GM23338 (cell line): ENCODE results near the gene FOXP1. TPM values are rescaled to one million over a fixed set of nuclear protein-coding genes. Genes with fewer than 3 reads are reported as not detected.

ENCODE experiments used
- ATAC-seq: fragments of 200-7000 bp; cut with Tn5 transposase; 3 replicates; pipeline ENCODE4 v1.9.1; 2020
- DNase-seq: peaks from one replicate; pipeline ENCODE4 v3.0.0-alpha.2; 2015; ENCODE audit warnings: low spot score
- H2AFZ ChIP-seq: fragments of 200-600 bp; sonication (generic); 2 replicates; pipeline ENCODE4 v1.8.0; 2016; ENCODE audit warnings: antibody characterized with exemption, mild to moderate bottlenecking, moderate library complexity
- H3F3A ChIP-seq: fragments of 200-600 bp; sonication (generic); replicated peaks from 2 replicates; pipeline ENCODE4 v1.8.0; 2017; ENCODE audit warnings: antibody characterized with exemption, mixed run types, low read depth
- H3K27ac ChIP-seq: fragments of 200-600 bp; sonication (generic); 2 replicates; pipeline ENCODE4 v1.6.1; 2016; ENCODE audit warnings: low read depth
- H3K27me3 ChIP-seq: fragments of 200-600 bp; sonication (generic); 2 replicates; pipeline ENCODE4 v1.8.0; 2016; ENCODE audit warnings: mild to moderate bottlenecking, mixed run types, moderate library complexity; ENCODE audit not compliant: insufficient read depth
- H3K36me3 ChIP-seq: fragments of 200-600 bp; sonication (generic); 2 replicates; pipeline ENCODE4 v1.8.0; 2016; ENCODE audit warnings: mild to moderate bottlenecking; ENCODE audit not compliant: insufficient read depth
- H3K4me1 ChIP-seq: fragments of 200-600 bp; sonication (generic); 2 replicates; pipeline ENCODE4 v1.8.0; 2016; ENCODE audit warnings: mild to moderate bottlenecking, moderate library complexity; ENCODE audit not compliant: insufficient read depth
- H3K4me2 ChIP-seq: fragments of 200-600 bp; sonication (generic); 2 replicates; pipeline ENCODE4 v1.7.1; 2017; ENCODE audit warnings: mixed run types
- H3K4me3 ChIP-seq: fragments of 200-600 bp; sonication (generic); 2 replicates; pipeline ENCODE4 v1.6.1; 2016; ENCODE audit warnings: mixed run types
- H3K79me2 ChIP-seq: fragments of 200-600 bp; sonication (generic); replicated peaks from 2 replicates; pipeline ENCODE4 v1.8.0; 2017; ENCODE audit warnings: mild to moderate bottlenecking; ENCODE audit not compliant: insufficient read depth
- H3K9me2 ChIP-seq: fragments of 200-600 bp; sonication (generic); 2 replicates; pipeline ENCODE4 v1.8.0; 2017; ENCODE audit not compliant: insufficient read depth
- H4K20me1 ChIP-seq: fragments of 200-600 bp; sonication (generic); replicated peaks from 2 replicates; pipeline ENCODE4 v1.8.0; 2017; ENCODE audit warnings: mild to moderate bottlenecking; ENCODE audit not compliant: insufficient read depth
- H3K27ac Mint-ChIP-seq: 2 replicates; pipeline ENCODE4 v1.8.0; 2020; ENCODE audit warnings: inconsistent platforms, mild to moderate bottlenecking, moderate library complexity, mixed read lengths
- H3K27me3 Mint-ChIP-seq: 3 replicates; pipeline ENCODE4 v1.8.0; 2022; ENCODE audit warnings: low read depth, mild to moderate bottlenecking, moderate library complexity, mixed read lengths, inconsistent platforms; ENCODE audit not compliant: insufficient read depth, poor library complexity
- H3K36me3 Mint-ChIP-seq: 3 replicates; pipeline ENCODE4 v1.8.0; 2021; ENCODE audit warnings: low read depth, mild to moderate bottlenecking, inconsistent platforms, moderate library complexity, mixed read lengths
- H3K4me1 Mint-ChIP-seq: 3 replicates; pipeline ENCODE4 v1.8.0; 2020; ENCODE audit warnings: mild to moderate bottlenecking, inconsistent platforms, mixed read lengths
- H3K4me3 Mint-ChIP-seq: 3 replicates; pipeline ENCODE4 v1.8.0; 2021; ENCODE audit warnings: moderate library complexity, mild to moderate bottlenecking, inconsistent platforms, mixed read lengths
- H3K9me3 Mint-ChIP-seq: 3 replicates; pipeline ENCODE4 v1.8.0; 2020; ENCODE audit warnings: moderate library complexity, mild to moderate bottlenecking, inconsistent platforms, mixed read lengths
- EZH2 ChIP-seq: fragments of 200-600 bp; sonication (generic); IDR thresholded peaks from one replicate; pipeline ENCODE4 v1.8.0; 2017; ENCODE audit warnings: antibody characterized with exemption, mild to moderate bottlenecking, low read depth; ENCODE audit not compliant: unreplicated experiment
- EZH2phosphoT487 ChIP-seq: fragments of 200-600 bp; sonication (generic); IDR thresholded peaks from one replicate; pipeline ENCODE4 v1.8.1; 2018; ENCODE audit warnings: antibody characterized with exemption; ENCODE audit not compliant: unreplicated experiment
- NANOG ChIP-seq: IDR thresholded peaks from 2 replicates; pipeline ENCODE4 v1.6.1; 2016; ENCODE audit warnings: antibody characterized with exemption, borderline replicate concordance
- POLR2AphosphoS5 ChIP-seq: IDR thresholded peaks from 2 replicates; pipeline ENCODE4 v1.6.1; 2016; ENCODE audit warnings: antibody characterized with exemption, low read depth
- ZNF114 ChIP-seq: fragments of 250-450 bp; sonication (Bioruptor Pico); IDR thresholded peaks from 2 replicates; pipeline ENCODE4 v1.5.0; 2020; ENCODE audit warnings: mild to moderate bottlenecking, moderate library complexity
- ZNF331 ChIP-seq: fragments of 250-450 bp; sonication (Bioruptor Pico); IDR thresholded peaks from 2 replicates; pipeline ENCODE4 v1.5.0; 2020; ENCODE audit warnings: low read depth, mild to moderate bottlenecking, moderate library complexity
- polyA plus RNA-seq: library from polyadenylated mRNA; unstranded; fragments of >200 nt; fragmentation: Nextera tagmentation; extraction: Ambion mirVana; gene quantifications from 2 replicates; pipeline ENCODE4 v1.2.1, GENCODE V29; 2016
- total RNA-seq: library from RNA; depleted of rRNA; stranded (reverse); fragments of >200 nt; shearing (Covaris generic); gene quantifications from 2 replicates; pipeline ENCODE4 v1.2.3, GENCODE V29; 2014
- TF ChIP-seq, protein P1 (sequence below): fragments of 250-450 bp; sonication (Bioruptor Pico); IDR thresholded peaks from 2 replicates; pipeline ENCODE4 v1.5.0; 2020; ENCODE audit warnings: mild to moderate bottlenecking, moderate library complexity
- TF ChIP-seq, protein P2 (sequence below), 2 experiments: fragments of 200-600 bp in 1 of 2; sonication (generic) in 1 of 2; conservative IDR thresholded peaks; 2 replicates each; pipeline versions ENCODE4 v1.5.1 to v1.6.1; 2016 to 2017; ENCODE audit warnings: antibody characterized with exemption in 2 of 2, low read depth in 2 of 2, mild to moderate bottlenecking in 2 of 2, moderate library complexity in 1 of 2

FOXP1 gene
- total and polyA plus RNA-seq, 2 experiments from 2014 or later = 32.9 to 35.5 TPM

DNA sequence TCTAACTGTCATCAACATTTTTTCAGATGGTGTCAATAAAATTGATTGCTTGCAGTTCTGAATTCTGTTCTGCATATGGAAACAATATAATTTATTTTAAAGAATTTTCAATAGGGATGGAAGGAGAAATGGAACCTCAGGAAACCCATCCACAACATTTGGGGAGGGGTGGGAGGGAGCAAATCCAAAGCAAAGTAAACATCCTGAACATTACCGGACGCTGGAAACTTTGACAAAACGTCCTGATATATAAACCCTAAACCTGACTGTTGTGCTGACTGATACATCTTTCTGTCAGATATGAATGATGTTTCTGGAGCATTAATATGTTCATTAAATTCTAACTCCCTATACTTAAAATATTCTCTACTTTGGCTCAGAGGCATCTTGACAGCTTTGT, 479.0 kb downstream of the FOXP1 start (continued):
- TF ChIP-seq ZNF114 = no peak
- TF ChIP-seq, protein P1, sequence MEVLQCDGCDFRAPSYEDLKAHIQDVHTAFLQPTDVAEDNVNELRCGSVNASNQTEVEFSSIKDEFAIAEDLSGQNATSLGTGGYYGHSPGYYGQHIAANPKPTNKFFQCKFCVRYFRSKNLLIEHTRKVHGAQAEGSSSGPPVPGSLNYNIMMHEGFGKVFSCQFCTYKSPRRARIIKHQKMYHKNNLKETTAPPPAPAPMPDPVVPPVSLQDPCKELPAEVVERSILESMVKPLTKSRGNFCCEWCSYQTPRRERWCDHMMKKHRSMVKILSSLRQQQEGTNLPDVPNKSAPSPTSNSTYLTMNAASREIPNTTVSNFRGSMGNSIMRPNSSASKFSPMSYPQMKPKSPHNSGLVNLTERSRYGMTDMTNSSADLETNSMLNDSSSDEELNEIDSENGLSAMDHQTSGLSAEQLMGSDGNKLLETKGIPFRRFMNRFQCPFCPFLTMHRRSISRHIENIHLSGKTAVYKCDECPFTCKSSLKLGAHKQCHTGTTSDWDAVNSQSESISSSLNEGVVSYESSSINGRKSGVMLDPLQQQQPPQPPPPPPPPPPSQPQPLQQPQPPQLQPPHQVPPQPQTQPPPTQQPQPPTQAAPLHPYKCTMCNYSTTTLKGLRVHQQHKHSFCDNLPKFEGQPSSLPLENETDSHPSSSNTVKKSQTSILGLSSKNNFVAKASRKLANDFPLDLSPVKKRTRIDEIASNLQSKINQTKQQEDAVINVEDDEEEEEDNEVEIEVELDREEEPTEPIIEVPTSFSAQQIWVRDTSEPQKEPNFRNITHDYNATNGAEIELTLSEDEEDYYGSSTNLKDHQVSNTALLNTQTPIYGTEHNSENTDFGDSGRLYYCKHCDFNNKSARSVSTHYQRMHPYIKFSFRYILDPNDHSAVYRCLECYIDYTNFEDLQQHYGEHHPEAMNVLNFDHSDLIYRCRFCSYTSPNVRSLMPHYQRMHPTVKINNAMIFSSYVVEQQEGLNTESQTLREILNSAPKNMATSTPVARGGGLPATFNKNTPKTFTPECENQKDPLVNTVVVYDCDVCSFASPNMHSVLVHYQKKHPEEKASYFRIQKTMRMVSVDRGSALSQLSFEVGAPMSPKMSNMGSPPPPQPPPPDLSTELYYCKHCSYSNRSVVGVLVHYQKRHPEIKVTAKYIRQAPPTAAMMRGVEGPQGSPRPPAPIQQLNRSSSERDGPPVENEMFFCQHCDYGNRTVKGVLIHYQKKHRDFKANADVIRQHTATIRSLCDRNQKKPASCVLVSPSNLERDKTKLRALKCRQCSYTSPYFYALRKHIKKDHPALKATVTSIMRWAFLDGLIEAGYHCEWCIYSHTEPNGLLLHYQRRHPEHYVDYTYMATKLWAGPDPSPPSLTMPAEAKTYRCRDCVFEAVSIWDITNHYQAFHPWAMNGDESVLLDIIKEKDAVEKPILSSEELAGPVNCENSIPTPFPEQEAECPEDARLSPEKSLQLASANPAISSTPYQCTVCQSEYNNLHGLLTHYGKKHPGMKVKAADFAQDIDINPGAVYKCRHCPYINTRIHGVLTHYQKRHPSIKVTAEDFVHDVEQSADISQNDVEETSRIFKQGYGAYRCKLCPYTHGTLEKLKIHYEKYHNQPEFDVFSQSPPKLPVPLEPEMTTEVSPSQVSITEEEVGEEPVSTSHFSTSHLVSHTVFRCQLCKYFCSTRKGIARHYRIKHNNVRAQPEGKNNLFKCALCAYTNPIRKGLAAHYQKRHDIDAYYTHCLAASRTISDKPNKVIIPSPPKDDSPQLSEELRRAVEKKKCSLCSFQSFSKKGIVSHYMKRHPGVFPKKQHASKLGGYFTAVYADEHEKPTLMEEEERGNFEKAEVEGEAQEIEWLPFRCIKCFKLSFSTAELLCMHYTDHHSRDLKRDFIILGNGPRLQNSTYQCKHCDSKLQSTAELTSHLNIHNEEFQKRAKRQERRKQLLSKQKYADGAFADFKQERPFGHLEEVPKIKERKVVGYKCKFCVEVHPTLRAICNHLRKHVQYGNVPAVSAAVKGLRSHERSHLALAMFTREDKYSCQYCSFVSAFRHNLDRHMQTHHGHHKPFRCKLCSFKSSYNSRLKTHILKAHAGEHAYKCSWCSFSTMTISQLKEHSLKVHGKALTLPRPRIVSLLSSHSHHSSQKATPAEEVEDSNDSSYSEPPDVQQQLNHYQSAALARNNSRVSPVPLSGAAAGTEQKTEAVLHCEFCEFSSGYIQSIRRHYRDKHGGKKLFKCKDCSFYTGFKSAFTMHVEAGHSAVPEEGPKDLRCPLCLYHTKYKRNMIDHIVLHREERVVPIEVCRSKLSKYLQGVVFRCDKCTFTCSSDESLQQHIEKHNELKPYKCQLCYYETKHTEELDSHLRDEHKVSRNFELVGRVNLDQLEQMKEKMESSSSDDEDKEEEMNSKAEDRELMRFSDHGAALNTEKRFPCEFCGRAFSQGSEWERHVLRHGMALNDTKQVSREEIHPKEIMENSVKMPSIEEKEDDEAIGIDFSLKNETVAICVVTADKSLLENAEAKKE (CRISPR knock-in tag) = no peak
- TF ChIP-seq ZNF331 (CRISPR knock-in tag) = no peak
- no peak for TF ChIP-seq NANOG

- Histone ChIP-seq H3K79me2 (no peaks in the 10 kb centered on the region; the same call in 1 of the 2 replicates), H3K4me1 (no peaks in the 10 kb centered on the region), H3K4me3 (no peak overlapping the region), H3K4me2 (no peak overlapping the region), H2AFZ (no peak overlapping the region), H3K27me3 (no peaks in the 10 kb centered on the region), H3K9me2 (no peaks in the 10 kb centered on the region), H3F3A (no peaks in the 10 kb centered on the region), H3K36me3 (no peaks in the 10 kb centered on the region), H3K27ac (no peak overlapping the region), H4K20me1 (no peaks in the 10 kb centered on the region)
- Mint-ChIP-seq H3K4me3 (no peak overlapping the region), H3K27me3 (peaks cover 6% of the 10 kb centered on the region), H3K4me1 (peaks cover 17% of the 10 kb centered on the region), H3K9me3 (no peaks in the 10 kb centered on the region), H3K36me3 (no peaks in the 10 kb centered on the region), H3K27ac (no peak overlapping the region)
- DNase-seq = no peak
- no peak for ATAC-seq
- TF ChIP-seq, protein P1 (CRISPR knock-in tag) = no peak
- TF ChIP-seq ZNF114 (no peak), NANOG (no peak), ZNF331 (CRISPR knock-in tag) (no peak), EZH2 (no peak), EZH2phosphoT487 (no peak), POLR2AphosphoS5 (no peak)
- TF ChIP-seq, protein P2, sequence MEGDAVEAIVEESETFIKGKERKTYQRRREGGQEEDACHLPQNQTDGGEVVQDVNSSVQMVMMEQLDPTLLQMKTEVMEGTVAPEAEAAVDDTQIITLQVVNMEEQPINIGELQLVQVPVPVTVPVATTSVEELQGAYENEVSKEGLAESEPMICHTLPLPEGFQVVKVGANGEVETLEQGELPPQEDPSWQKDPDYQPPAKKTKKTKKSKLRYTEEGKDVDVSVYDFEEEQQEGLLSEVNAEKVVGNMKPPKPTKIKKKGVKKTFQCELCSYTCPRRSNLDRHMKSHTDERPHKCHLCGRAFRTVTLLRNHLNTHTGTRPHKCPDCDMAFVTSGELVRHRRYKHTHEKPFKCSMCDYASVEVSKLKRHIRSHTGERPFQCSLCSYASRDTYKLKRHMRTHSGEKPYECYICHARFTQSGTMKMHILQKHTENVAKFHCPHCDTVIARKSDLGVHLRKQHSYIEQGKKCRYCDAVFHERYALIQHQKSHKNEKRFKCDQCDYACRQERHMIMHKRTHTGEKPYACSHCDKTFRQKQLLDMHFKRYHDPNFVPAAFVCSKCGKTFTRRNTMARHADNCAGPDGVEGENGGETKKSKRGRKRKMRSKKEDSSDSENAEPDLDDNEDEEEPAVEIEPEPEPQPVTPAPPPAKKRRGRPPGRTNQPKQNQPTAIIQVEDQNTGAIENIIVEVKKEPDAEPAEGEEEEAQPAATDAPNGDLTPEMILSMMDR (conservative IDR thresholded peaks at IDR 0.05; ENCODE audit: low read depth in 2 of 2) = no peak
Observed at GRCh38 chr3:71104121-71104541, 479.4 kb downstream of the FOXP1 start.
